Suprapubic skin (tissue), 4 donors: ENCODE data around the gene PPP1R9A. TPM values are rescaled to one million over a fixed set of nuclear protein-coding genes. Genes with fewer than 3 reads are reported as not detected.

Source experiments
- DNase-seq, 2 donors: peaks; one replicate each; pipeline ENCODE4 v3.0.0-alpha.2; 2019; ENCODE audit warnings: low spot score in 2 of 2
- H3K27ac ChIP-seq: fragments of 200-600 bp; sonication (generic); one replicate; pipeline ENCODE4 v1.5.1; 2019
- H3K27me3 ChIP-seq: fragments of 200-600 bp; sonication (generic); one replicate; pipeline ENCODE4 v1.5.1; 2019
- H3K36me3 ChIP-seq: fragments of 200-600 bp; sonication (generic); one replicate; pipeline ENCODE4 v1.5.1; 2019
- H3K4me1 ChIP-seq: fragments of 200-600 bp; sonication (generic); one replicate; pipeline ENCODE4 v1.5.1; 2019
- H3K4me3 ChIP-seq: fragments of 200-600 bp; sonication (generic); one replicate; pipeline ENCODE4 v1.5.1; 2019; ENCODE audit warnings: mild to moderate bottlenecking
- H3K9me3 ChIP-seq: fragments of 200-600 bp; sonication (generic); one replicate; pipeline ENCODE4 v1.5.1; 2019
- CTCF ChIP-seq, 2 donors: fragments of 200-600 bp in 1 of 2; fragments of 450-650 bp in 1 of 2; sonication (generic) in 1 of 2; IDR thresholded peaks; one replicate each; pipeline ENCODE4 v1.5.1; 2016 to 2019; ENCODE audit warnings: antibody characterized with exemption in 2 of 2, mild to moderate bottlenecking in 1 of 2, moderate library complexity in 1 of 2
- EP300 ChIP-seq: sonication (generic); formaldehyde crosslinking; IDR thresholded peaks from one replicate; pipeline ENCODE4 v1.6.1; 2017; ENCODE audit warnings: antibody characterized with exemption
- POLR2A ChIP-seq, 2 donors: fragments of 450-650 bp; IDR thresholded peaks; one replicate each; pipeline ENCODE4 v1.6.1; 2017; ENCODE audit warnings: antibody characterized with exemption in 2 of 2, mild to moderate bottlenecking in 2 of 2, moderate library complexity in 2 of 2
- POLR2AphosphoS5 ChIP-seq, 3 donors: sonication (generic); formaldehyde crosslinking; IDR thresholded peaks; one replicate each; pipeline ENCODE4 v1.6.1; 2017; ENCODE audit warnings: antibody characterized with exemption in 3 of 3
- WGBS: methylation state at CpG from one replicate; pipeline ENCODE4 v1.1.5; 2018; 5-methylcytosine and 5-hydroxymethylcytosine counted together
- total RNA-seq, 4 donors: library from RNA; depleted of rRNA; stranded (reverse); fragments of >200 nt; gene quantifications; one replicate each; pipeline ENCODE4 v1.1.0, GENCODE V29; 2016

Gene PPP1R9A
- total RNA-seq, 4 donors from 2014 or later = 0.49 to 8.6 (median 2.5) TPM

- no peaks in the 10 kb centered on the region for H3K4me1 ChIP-seq
- TF ChIP-seq EP300 = no peak
- WGBS = 98% methylated on average over 2 of the region's 2 CpGs
- H3K9me3 ChIP-seq = no peaks in the 10 kb centered on the region
- no peaks in the 10 kb centered on the region for H3K36me3 ChIP-seq
- no peaks in the 10 kb centered on the region for H3K27me3 ChIP-seq
- no peak for DNase-seq
- H3K4me3 ChIP-seq = no peak overlapping the region
- H3K27ac ChIP-seq = no peak overlapping the region
These were observed 190.5 kb downstream of the PPP1R9A start for GRCh38 chr7:95097851-95098250.

- H3K27me3 ChIP-seq = no peaks in the 10 kb centered on the region
- H3K9me3 ChIP-seq = no peaks in the 10 kb centered on the region
- WGBS = 65% methylated on average over 1 of the region's 1 CpG
- no peak for DNase-seq
- H3K27ac ChIP-seq = no peak overlapping the region
- no peaks in the 10 kb centered on the region for H3K4me1 ChIP-seq
- no peaks in the 10 kb centered on the region for H3K36me3 ChIP-seq
- TF ChIP-seq POLR2AphosphoS5 (IDR thresholded peaks at IDR 0.05) (no peak), POLR2A (IDR thresholded peaks at IDR 0.05) (no peak)
- no peak overlapping the region for H3K4me3 ChIP-seq
These were observed 191.7 kb downstream of the PPP1R9A start for GRCh38 chr7:95099106-95099505.

DNA sequence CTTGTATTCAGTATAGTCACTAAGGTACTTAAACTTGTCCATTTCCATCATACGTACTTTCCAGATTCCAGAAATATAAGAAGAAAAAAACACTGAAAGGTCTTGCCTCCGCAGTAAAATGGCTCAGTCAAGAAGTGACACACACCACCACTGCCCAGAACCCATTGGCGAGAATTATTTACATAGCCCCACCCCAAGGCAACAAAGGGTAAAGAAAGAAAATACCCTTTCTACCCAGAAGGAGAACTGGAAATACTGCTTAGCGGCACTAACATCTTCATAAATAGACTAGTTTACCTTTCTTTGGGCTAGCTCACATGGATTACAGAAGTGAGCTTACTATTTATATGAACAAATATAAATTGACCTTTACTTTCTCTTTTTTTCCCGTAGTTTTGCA, 194.0 kb downstream of the PPP1R9A start:
- TF ChIP-seq POLR2A (IDR thresholded peaks at IDR 0.05) (no peak), CTCF (IDR thresholded peaks at IDR 0.05) (no peak)
- Histone ChIP-seq H3K9me3 (no peaks in the 10 kb centered on the region), H3K4me3 (no peak overlapping the region), H3K4me1 (no peaks in the 10 kb centered on the region), H3K27me3 (no peaks in the 10 kb centered on the region), H3K27ac (no peak overlapping the region), H3K36me3 (no peaks in the 10 kb centered on the region)
- 94% methylated on average over 5 of the region's 5 CpGs for WGBS
- DNase-seq = no peak

GRCh38 chr7:95102662-95103061, 195.3 kb downstream of the PPP1R9A start:
- Histone ChIP-seq H3K36me3 (no peaks in the 10 kb centered on the region), H3K27me3 (no peaks in the 10 kb centered on the region), H3K9me3 (no peaks in the 10 kb centered on the region), H3K27ac (no peak overlapping the region), H3K4me3 (no peak overlapping the region), H3K4me1 (no peaks in the 10 kb centered on the region)
- 77% methylated on average over 3 of the region's 3 CpGs for WGBS
- no peak for DNase-seq
- TF ChIP-seq POLR2AphosphoS5 (IDR thresholded peaks at IDR 0.05) = no peak
- TF ChIP-seq EP300 = no peak
- no peak for TF ChIP-seq CTCF (IDR thresholded peaks at IDR 0.05)
- no peak for TF ChIP-seq POLR2A (IDR thresholded peaks at IDR 0.05)

DNA sequence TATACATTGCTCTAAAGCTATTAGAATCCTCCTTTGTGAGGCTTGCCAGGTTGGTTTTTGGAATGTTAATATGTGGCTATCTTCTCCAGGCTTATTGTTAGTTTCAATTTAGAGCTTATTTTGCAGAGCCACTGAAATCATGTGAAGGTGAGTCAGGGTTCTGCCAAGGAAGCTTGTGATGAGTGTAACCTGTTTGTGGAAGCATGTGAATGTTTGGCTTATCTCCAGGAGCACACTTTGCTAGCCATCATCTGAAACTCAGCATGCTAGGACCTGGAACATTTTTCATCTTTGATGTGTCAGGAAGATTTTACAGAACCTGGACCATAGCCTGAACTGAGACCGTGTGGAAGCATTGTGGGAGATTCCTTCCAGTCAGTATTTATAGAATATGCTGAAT, 197.3 kb downstream of the PPP1R9A start:
- Histone ChIP-seq H3K9me3 (no peaks in the 10 kb centered on the region), H3K36me3 (no peaks in the 10 kb centered on the region), H3K27me3 (no peaks in the 10 kb centered on the region), H3K4me1 (no peaks in the 10 kb centered on the region), H3K4me3 (no peak overlapping the region), H3K27ac (no peak overlapping the region)
- TF ChIP-seq POLR2A (IDR thresholded peaks at IDR 0.05) (no peak), EP300 (no peak), POLR2AphosphoS5 (IDR thresholded peaks at IDR 0.05) (no peak), CTCF (IDR thresholded peaks at IDR 0.05) (no peak)
- DNase-seq = no peak
- WGBS = 21% methylated on average over 1 of the region's 1 CpG

DNA sequence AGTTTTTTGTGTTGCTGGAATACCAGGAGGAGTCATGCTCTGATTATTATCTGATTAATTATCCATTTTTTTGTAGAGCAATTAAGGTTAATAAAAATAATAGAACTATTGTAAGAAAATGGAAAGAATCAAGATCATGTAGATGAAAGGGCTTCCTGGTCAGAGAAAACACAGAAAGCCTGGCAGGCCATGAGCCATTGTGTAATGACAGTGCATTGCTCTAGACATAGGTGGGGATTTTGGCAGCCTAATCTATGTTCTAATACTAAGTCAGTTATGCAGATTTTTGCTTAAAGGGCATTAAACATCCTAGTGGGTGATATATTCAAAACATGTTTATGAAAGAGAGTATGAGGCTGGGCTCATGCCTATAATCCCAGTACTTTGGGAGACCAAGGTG, 198.2 kb downstream of the PPP1R9A start:
- H3K4me3 ChIP-seq = no peak overlapping the region
- DNase-seq = no peak
- H3K27ac ChIP-seq = no peak overlapping the region
- no peaks in the 10 kb centered on the region for H3K27me3 ChIP-seq
- H3K36me3 ChIP-seq = no peaks in the 10 kb centered on the region
- no peaks in the 10 kb centered on the region for H3K4me1 ChIP-seq
- TF ChIP-seq POLR2A (IDR thresholded peaks at IDR 0.05) = no peak
- no peak for TF ChIP-seq EP300
- TF ChIP-seq CTCF (IDR thresholded peaks at IDR 0.05) = no peak
- no peak for TF ChIP-seq POLR2AphosphoS5 (IDR thresholded peaks at IDR 0.05)
- no peaks in the 10 kb centered on the region for H3K9me3 ChIP-seq
